K562 (cell line): ENCODE measurements around the gene SEMA6B. TPM values are rescaled to one million over a fixed set of nuclear protein-coding genes. Genes with fewer than 3 reads are reported as not detected.

ENCODE experiments used
- ARHGAP35 ChIP-seq: fragments of 450-650 bp; IDR thresholded peaks from 2 replicates; pipeline ENCODE4 v1.6.1; 2018; ENCODE audit not compliant: partially characterized antibody
- BDP1 ChIP-seq: IDR thresholded peaks from 3 replicates; pipeline ENCODE4 v1.6.1; 2011; ENCODE audit not compliant: insufficient read length, insufficient read depth
- CREB3 ChIP-seq: fragments of 450-650 bp; conservative IDR thresholded peaks from 2 replicates; pipeline ENCODE4 v1.6.1; 2016; ENCODE audit warnings: missing genetic modification characterization, low read depth, mild to moderate bottlenecking, missing compliant biosample characterization, moderate library complexity
- DIDO1 ChIP-seq: fragments of 450-650 bp; IDR thresholded peaks from 2 replicates; pipeline ENCODE4 v1.6.1; 2016; ENCODE audit warnings: low read depth, missing biosample characterization, missing genetic modification characterization
- EGR1 ChIP-seq: fragments of 450-650 bp; conservative IDR thresholded peaks from 2 replicates; pipeline ENCODE4 v1.6.1; 2017; ENCODE audit warnings: mild to moderate bottlenecking
- ESRRB ChIP-seq: fragments of 250-450 bp; sonication (Bioruptor Pico); IDR thresholded peaks from 2 replicates; pipeline ENCODE4 v1.5.0; 2020; ENCODE audit warnings: mild to moderate bottlenecking, moderate library complexity, borderline replicate concordance
- HLTF ChIP-seq: fragments of 450-650 bp; IDR thresholded peaks from 2 replicates; pipeline ENCODE4 v1.6.1; 2016
- HNRNPL ChIP-seq: fragments of 200-400 bp; formaldehyde crosslinking; IDR thresholded peaks from 2 replicates; pipeline ENCODE4 v1.6.1; 2017; ENCODE audit warnings: low read depth, mild to moderate bottlenecking, low read length
- IRF2 ChIP-seq: sonication (generic); formaldehyde crosslinking; IDR thresholded peaks from 2 replicates; pipeline ENCODE4 v1.8.1; 2022; ENCODE audit warnings: mild to moderate bottlenecking, missing genetic modification reagents
- MEF2A ChIP-seq: IDR thresholded peaks from 2 replicates; pipeline ENCODE4 v1.6.1; 2011; ENCODE audit warnings: low read depth, mild to moderate bottlenecking, low read length, moderate library complexity; ENCODE audit not compliant: control insufficient read depth
- NR2C2 ChIP-seq, 2 experiments: fragments of 200-800 bp in 1 of 2; sonication (Bioruptor generic) in 1 of 2; sonication (generic) in 1 of 2; formaldehyde crosslinking in 1 of 2; IDR thresholded peaks; 2 replicates each; pipeline versions ENCODE4 v1.6.1 to v1.8.0; 2016 to 2022; ENCODE audit warnings: mild to moderate bottlenecking in 1 of 2, missing compliant biosample characterization in 1 of 2, missing genetic modification characterization in 1 of 2, missing genetic modification reagents in 1 of 2
- NUFIP1 ChIP-seq: fragments of 450-650 bp; IDR thresholded peaks from 2 replicates; pipeline ENCODE4 v1.6.1; 2018; ENCODE audit not compliant: partially characterized antibody
- PHB2 ChIP-seq: fragments of 450-650 bp; IDR thresholded peaks from 2 replicates; pipeline ENCODE4 v1.6.1; 2017; ENCODE audit warnings: low read depth
- PHF21A ChIP-seq: fragments of 450-650 bp; IDR thresholded peaks from 2 replicates; pipeline ENCODE4 v1.6.1; 2017; ENCODE audit warnings: low read depth, borderline replicate concordance
- POLR2B ChIP-seq: fragments of 450-650 bp; IDR thresholded peaks from 2 replicates; pipeline ENCODE4 v1.6.1; 2018; ENCODE audit warnings: low read depth; ENCODE audit not compliant: partially characterized antibody
- RFX7 ChIP-seq: fragments of 250-450 bp; sonication (Bioruptor Pico); IDR thresholded peaks from 2 replicates; pipeline ENCODE4 v1.5.1; 2021; ENCODE audit warnings: mild to moderate bottlenecking
- SRF ChIP-seq, 2 experiments: fragments of 250-450, 450-650 bp in 1 of 2; sonication (Bioruptor Pico) in 1 of 2; sonication (generic) in 1 of 2; formaldehyde crosslinking; IDR thresholded peaks; 2 replicates each; pipeline versions ENCODE4 v1.5.0 to v1.5.1; 2020 to 2022; ENCODE audit warnings: mild to moderate bottlenecking in 1 of 2, missing genetic modification reagents in 1 of 2
- SRSF1 ChIP-seq: fragments of 200-400 bp; formaldehyde crosslinking; IDR thresholded peaks from 2 replicates; pipeline ENCODE4 v1.6.1; 2017; ENCODE audit warnings: mild to moderate bottlenecking, low read depth, low read length, moderate library complexity
- USF1 ChIP-seq: sonication (generic); formaldehyde crosslinking; IDR thresholded peaks from 2 replicates; pipeline ENCODE4 v1.9.0; 2022; ENCODE audit warnings: mild to moderate bottlenecking, missing genetic modification reagents
- ZBTB1 ChIP-seq: sonication (generic); formaldehyde crosslinking; IDR thresholded peaks from 2 replicates; pipeline ENCODE4 v1.8.1; 2023; ENCODE audit warnings: missing genetic modification reagents, low read depth, mild to moderate bottlenecking, borderline replicate concordance
- ZBTB7A ChIP-seq: IDR thresholded peaks from 2 replicates; pipeline ENCODE4 v1.6.1; 2011; ENCODE audit warnings: low read depth, mild to moderate bottlenecking, low read length, moderate library complexity, borderline replicate concordance; ENCODE audit not compliant: control insufficient read depth
- ZEB2 ChIP-seq: fragments of 450-650 bp; IDR thresholded peaks from 2 replicates; pipeline ENCODE4 v1.6.1; 2016
- ZFP36 ChIP-seq: fragments of 150-350 bp; IDR thresholded peaks from 2 replicates; pipeline ENCODE4 v1.6.1; 2018; ENCODE audit warnings: low read length, low read depth; ENCODE audit not compliant: partially characterized antibody
- ZFX ChIP-seq: sonication (generic); formaldehyde crosslinking; IDR thresholded peaks from 2 replicates; pipeline ENCODE4 v1.8.0; 2022; ENCODE audit warnings: mild to moderate bottlenecking, missing genetic modification reagents, moderate library complexity
- ZNF23 ChIP-seq: fragments of 250-450 bp; sonication (Bioruptor Pico); IDR thresholded peaks from 2 replicates; pipeline ENCODE4 v1.4.0; 2020; ENCODE audit warnings: mild to moderate bottlenecking
- ZNF282 ChIP-seq: sonication (generic); formaldehyde crosslinking; IDR thresholded peaks from 2 replicates; pipeline ENCODE4 v1.8.1; 2023; ENCODE audit warnings: missing genetic modification reagents
- ZNF655 ChIP-seq: fragments of 250-450 bp; sonication (Bioruptor Pico); IDR thresholded peaks from 2 replicates; pipeline ENCODE4 v1.5.0; 2021
- ZNF696 ChIP-seq: fragments of 250-450 bp; sonication (Bioruptor Pico); conservative IDR thresholded peaks from 2 replicates; pipeline ENCODE4 v1.4.0; 2020; ENCODE audit warnings: mild to moderate bottlenecking, moderate library complexity
- polyA plus RNA-seq, 8 experiments: library from polyadenylated mRNA; depleted of rRNA in 4 of 8; stranded (reverse) in 5 of 8; unstranded in 3 of 8; fragments of >200 nt; fragmentation: Nextera tagmentation in 2 of 8; fragmentation: Illumina TruSeq in 1 of 8; extraction: Ambion mirVana in 2 of 8; extraction: Trizol in 1 of 8; gene quantifications; 2 replicates each; pipeline versions ENCODE4 v1.2.1 to v1.2.3, GENCODE V29; 2011 to 2014; ENCODE audit warnings: inconsistent platforms in 1 of 8, missing spikeins in 1 of 8
- total RNA-seq, 7 experiments: library from RNA; depleted of rRNA in 6 of 7; stranded (reverse); fragments of >200 nt in 6 of 7; fragmentation: Illumina TruSeq in 2 of 7; extraction: Trizol in 2 of 7; gene quantifications; 2 replicates each; pipeline versions ENCODE4 v1.2.1 to v1.2.3, GENCODE V29; 2011 to 2021; ENCODE audit warnings: low replicate concordance in 1 of 7

Gene SEMA6B
- total and polyA plus RNA-seq, 9 of the 15 experiments (the other 6 are each of a cell fraction or from before 2014, with no cell fraction given): 0.65 to 4.6 (median 2.5) TPM; not detected in 2

GRCh38 chr19:4555657-4556561 is 3.6 kb downstream of the SEMA6B start (continued):
- no peak for TF ChIP-seq ZNF23 (CRISPR knock-in tag)
- peak; percentile 26; the same call in 1 of the 2 replicates for TF ChIP-seq ZBTB7A
- no peak for TF ChIP-seq PHB2
- no peak; the same call in 1 of the 2 replicates for TF ChIP-seq HLTF
- no peak for TF ChIP-seq PHF21A
- no peak for TF ChIP-seq ARHGAP35
- no peak for TF ChIP-seq ZBTB1
- no peak for TF ChIP-seq POLR2B
- TF ChIP-seq MEF2A: no peak
- peak; percentile 45; the same call in 1 of the 2 replicates for TF ChIP-seq USF1 (CRISPR knock-in tag)
- TF ChIP-seq BDP1: no peak
- TF ChIP-seq SRSF1: no peak
- no peak for TF ChIP-seq CREB3 (tag)
- no peak for TF ChIP-seq HNRNPL
- TF ChIP-seq NUFIP1: no peak
- no peak for TF ChIP-seq RFX7 (CRISPR knock-in tag)
- TF ChIP-seq ESRRB (CRISPR knock-in tag): no peak
- no peak for TF ChIP-seq ZNF282 (CRISPR knock-in tag)
- no peak for TF ChIP-seq SRF (CRISPR knock-in tag; IDR thresholded peaks at IDR 0.05)
- TF ChIP-seq DIDO1 (tag): no peak
- peak; percentile 71 for TF ChIP-seq ZEB2
- peak; percentile 100 for TF ChIP-seq ZFP36
- TF ChIP-seq IRF2: no peak
- no peak for TF ChIP-seq ZNF655 (CRISPR knock-in tag)
- no peak for TF ChIP-seq NR2C2 (CRISPR knock-in tag; IDR thresholded peaks at IDR 0.05)
- no peak for TF ChIP-seq NR2C2 (tag; IDR thresholded peaks at IDR 0.05)
- no peak for TF ChIP-seq ZNF696 (CRISPR knock-in tag)
- TF ChIP-seq EGR1: peak; percentile 96
- no peak for TF ChIP-seq ZFX
